Adrenal gland (tissue), 12 donors: ENCODE results near the gene GCAT. TPM values are rescaled to one million over a fixed set of nuclear protein-coding genes. Genes with fewer than 3 reads are reported as not detected.

ENCODE experiments used
- DNase-seq, 7 donors: peaks; one replicate each; pipeline ENCODE4 v3.0.0-alpha.2; 2019 to 2020
- H3K27ac ChIP-seq, 5 donors: fragments of 200-600 bp; sonication (generic) in 4 of 5; 1 replicate in 3 of 5; 2 replicates in 2 of 5; pipeline versions ENCODE4 v1.5.1 to v1.8.0; 2016 to 2020; ENCODE audit warnings: mild to moderate bottlenecking in 1 of 5
- H3K27me3 ChIP-seq: fragments of 200-600 bp; 2 replicates; pipeline ENCODE4 v1.8.0; 2021
- H3K36me3 ChIP-seq, 2 donors: fragments of 200-600 bp; replicated peaks in 1 of 2; 1 replicate in 1 of 2; 2 replicates in 1 of 2; pipeline versions ENCODE4 v1.5.1 to v1.8.0; 2018 to 2022
- H3K4me1 ChIP-seq, 2 donors: fragments of 200-600 bp; replicated peaks in 1 of 2; 1 replicate in 1 of 2; 2 replicates in 1 of 2; pipeline versions ENCODE4 v1.5.1 to v1.8.0; 2018 to 2021
- H3K4me3 ChIP-seq, 4 donors: fragments of 200-600 bp; sonication (generic) in 3 of 4; one replicate each; pipeline ENCODE4 v1.5.1; 2016 to 2018
- H3K9me3 ChIP-seq, 3 donors: fragments of 200-600 bp; sonication (generic) in 1 of 3; replicated peaks in 1 of 3; 1 replicate in 2 of 3; 2 replicates in 1 of 3; pipeline versions ENCODE4 v1.5.1 to v1.8.0; 2016 to 2021
- POLR2A ChIP-seq, 2 donors: fragments of 450-650 bp; IDR thresholded peaks; one replicate each; pipeline ENCODE4 v1.6.1; 2017; ENCODE audit warnings: antibody characterized with exemption in 2 of 2, mild to moderate bottlenecking in 2 of 2, moderate library complexity in 1 of 2
- WGBS, 4 donors: extraction: QIAGEN DNeasy Blood & Tissue Kit in 2 of 4; methylation state at CpG; one replicate each; pipeline versions ENCODE4 v1.1.5 to v1.1.7; 2013 to 2017; 5-methylcytosine and 5-hydroxymethylcytosine counted together
- intact Hi-C, 2 donors: fragments of 100-400 bp; cut with DNase I; formaldehyde crosslinking; loops; one replicate each; pipeline versions ENCODE4 v1.14.1 to v1.15.0; 2022 to 2023
- polyA plus RNA-seq, 3 donors: library from polyadenylated mRNA; stranded (reverse); fragments of 200-250 nt in 2 of 3; fragments of 350-450 nt in 1 of 3; fragmentation: Illumina TruSeq in 1 of 3; extraction: RNeasy Lipid Tissue Mini Kit (QIAGEN cat#74804) in 1 of 3; gene quantifications; one replicate each; pipeline ENCODE4 v1.2.3, GENCODE V29; 2013 to 2014
- total RNA-seq, 9 donors: library from RNA; depleted of rRNA in 4 of 9; stranded (reverse); fragments of >200 nt in 4 of 9; fragments of 120-200 nt in 1 of 9; fragmentation: NEBNext Ultra II Directional in 1 of 9; extraction: Animal tissue kit (Norgen Biotek cat#: 25700) in 1 of 9; gene quantifications; one replicate each; pipeline versions ENCODE4 v1.1.0 to v1.2.4, GENCODE V29; 2013 to 2023
- TF ChIP-seq, protein P1 (sequence below), 6 experiments: fragments of 450-650 bp in 4 of 6; fragments of 200-600 bp in 2 of 6; sonication (generic) in 1 of 6; IDR thresholded peaks; 1 replicate in 5 of 6; 2 replicates in 1 of 6; pipeline versions ENCODE4 v1.5.1 to v1.8.0; 2016 to 2021; ENCODE audit warnings: antibody characterized with exemption in 6 of 6, mild to moderate bottlenecking in 2 of 6, moderate library complexity in 1 of 6
- donor health status: healthy with polysubstance abuse.
- donor health status: Bipolar disorder and iron deficiency.
- donor health status: DM: yes; HTN: yes; CAD: no.
- donor health status: DM: no; HTN: no; CAD: no.
- donor health status: DM: no; HTN: no; CAD: no.
- donor health status: DM: yes; HTN: yes; CAD: no.

GCAT gene
- total and polyA plus RNA-seq, 12 donors = 18.2 to 87.9 (median 33.3) TPM

DNA sequence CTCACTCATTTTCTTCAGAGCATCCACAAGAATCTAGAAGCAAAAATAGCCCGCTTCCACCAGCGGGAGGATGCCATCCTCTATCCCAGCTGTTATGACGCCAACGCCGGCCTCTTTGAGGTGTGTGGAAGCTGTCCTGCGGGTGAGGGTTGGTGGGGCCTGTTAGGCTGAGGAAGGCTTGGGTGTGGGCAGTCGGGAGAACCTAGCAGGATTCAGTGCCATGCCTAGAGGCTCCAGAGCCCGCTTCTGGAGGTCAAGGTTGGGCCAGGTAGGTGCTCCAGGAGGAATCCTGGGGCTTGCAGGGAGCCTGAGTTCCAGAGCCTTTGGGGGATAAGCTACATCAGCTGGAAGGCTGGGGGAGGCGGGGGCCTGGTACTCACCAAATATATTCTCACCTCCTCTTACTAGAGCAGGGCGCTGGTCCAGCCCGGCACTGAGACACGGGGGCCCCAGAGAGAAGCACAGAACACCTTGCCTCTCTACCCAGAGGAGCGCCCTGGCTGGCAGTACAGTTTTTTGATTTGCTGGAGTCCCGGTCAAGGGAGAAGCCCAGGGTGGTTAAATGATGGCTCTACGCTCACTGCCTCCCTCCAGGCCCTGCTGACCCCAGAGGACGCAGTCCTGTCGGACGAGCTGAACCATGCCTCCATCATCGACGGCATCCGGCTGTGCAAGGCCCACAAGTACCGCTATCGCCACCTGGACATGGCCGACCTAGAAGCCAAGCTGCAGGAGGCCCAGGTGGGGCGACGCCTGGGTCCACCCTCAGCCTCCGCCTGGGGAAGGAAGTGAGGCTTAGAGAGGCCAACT is 5.3 kb downstream of the GCAT start:
- Histone ChIP-seq H3K4me1 (peaks cover 12 to 16% of the 10 kb centered on the region in 2 donors), H3K4me3 (no peak overlapping the region), H3K27me3 (no peaks in the 10 kb centered on the region), H3K27ac (no peak overlapping the region), H3K9me3 (no peaks in the 10 kb centered on the region), H3K36me3 (peaks cover 0 to 6% of the 10 kb centered on the region in 2 donors)
- DNase-seq = no peak
- TF ChIP-seq, protein P1, sequence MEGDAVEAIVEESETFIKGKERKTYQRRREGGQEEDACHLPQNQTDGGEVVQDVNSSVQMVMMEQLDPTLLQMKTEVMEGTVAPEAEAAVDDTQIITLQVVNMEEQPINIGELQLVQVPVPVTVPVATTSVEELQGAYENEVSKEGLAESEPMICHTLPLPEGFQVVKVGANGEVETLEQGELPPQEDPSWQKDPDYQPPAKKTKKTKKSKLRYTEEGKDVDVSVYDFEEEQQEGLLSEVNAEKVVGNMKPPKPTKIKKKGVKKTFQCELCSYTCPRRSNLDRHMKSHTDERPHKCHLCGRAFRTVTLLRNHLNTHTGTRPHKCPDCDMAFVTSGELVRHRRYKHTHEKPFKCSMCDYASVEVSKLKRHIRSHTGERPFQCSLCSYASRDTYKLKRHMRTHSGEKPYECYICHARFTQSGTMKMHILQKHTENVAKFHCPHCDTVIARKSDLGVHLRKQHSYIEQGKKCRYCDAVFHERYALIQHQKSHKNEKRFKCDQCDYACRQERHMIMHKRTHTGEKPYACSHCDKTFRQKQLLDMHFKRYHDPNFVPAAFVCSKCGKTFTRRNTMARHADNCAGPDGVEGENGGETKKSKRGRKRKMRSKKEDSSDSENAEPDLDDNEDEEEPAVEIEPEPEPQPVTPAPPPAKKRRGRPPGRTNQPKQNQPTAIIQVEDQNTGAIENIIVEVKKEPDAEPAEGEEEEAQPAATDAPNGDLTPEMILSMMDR (IDR thresholded peaks at IDR 0.05) = no peak
- TF ChIP-seq POLR2A (IDR thresholded peaks at IDR 0.05) = no peak
- WGBS, 4 donors = 93 to 95% (median 93%) methylated on average over 14 to 27 of the region's 27 CpGs
- intact Hi-C loops = loop anchor here in 1 of 2 donors (10.0 kb wide), 2 partner anchors 122 to 152 kb away; no protein-coding TSS in a partner anchor

GRCh38 chr22:37815593-37815992 is 7.9 kb downstream of the GCAT start:
- intact Hi-C loops = loop anchor here (5.0 to 10.0 kb wide), 3 partner anchors 47 to 149 kb away; no protein-coding TSS in a partner anchor
- 85 to 91% (median 89%) methylated on average over 4 to 12 of the region's 12 CpGs for WGBS, 4 donors
- no peak overlapping the region for H3K4me3 ChIP-seq
- H3K27ac ChIP-seq = no peak overlapping the region
- H3K4me1 ChIP-seq = peaks cover 15 to 18% of the 10 kb centered on the region in 2 donors
- no peak for DNase-seq
- peaks cover 0 to 6% of the 10 kb centered on the region in 2 donors for H3K36me3 ChIP-seq
- H3K27me3 ChIP-seq = no peaks in the 10 kb centered on the region
- no peak for TF ChIP-seq POLR2A (IDR thresholded peaks at IDR 0.05)
- TF ChIP-seq, protein P1 (IDR thresholded peaks at IDR 0.05) = no peak
- H3K9me3 ChIP-seq = no peaks in the 10 kb centered on the region

GRCh38 chr22:37816543-37817180 is 8.9 kb downstream of the GCAT start:
- no peak overlapping the region for H3K27ac ChIP-seq
- TF ChIP-seq, protein P1 (IDR thresholded peaks at IDR 0.05) = no peak
- TF ChIP-seq POLR2A (IDR thresholded peaks at IDR 0.05) = no peak
- H3K4me1 ChIP-seq = peaks cover 15 to 18% of the 10 kb centered on the region in 2 donors
- H3K4me3 ChIP-seq = no peak overlapping the region
- DNase-seq = no peak
- intact Hi-C loops = loop anchor here (5.0 to 10.0 kb wide), 3 partner anchors 46 to 148 kb away; no protein-coding TSS in a partner anchor
- H3K9me3 ChIP-seq = no peaks in the 10 kb centered on the region
- no peaks in the 10 kb centered on the region for H3K27me3 ChIP-seq
- WGBS, 4 donors = 80 to 85% (median 82%) methylated on average over 15 to 23 of the region's 23 CpGs
- peaks cover 0 to 6% of the 10 kb centered on the region in 2 donors for H3K36me3 ChIP-seq
